ENCODE data around the gene PTGFRN. TPM values are rescaled to one million over a fixed set of nuclear protein-coding genes. Genes with fewer than 3 reads are reported as not detected.
A peak's percentile ranks its signal among the peaks of the same experiment; 100 is the strongest.

Gene PTGFRN
- total RNA-seq, 5 donors from 2014 or later (not counting 1 experiment from before 2014, with no cell fraction given), result 0.53 to 0.79 (median 0.63) TPM

DNA sequence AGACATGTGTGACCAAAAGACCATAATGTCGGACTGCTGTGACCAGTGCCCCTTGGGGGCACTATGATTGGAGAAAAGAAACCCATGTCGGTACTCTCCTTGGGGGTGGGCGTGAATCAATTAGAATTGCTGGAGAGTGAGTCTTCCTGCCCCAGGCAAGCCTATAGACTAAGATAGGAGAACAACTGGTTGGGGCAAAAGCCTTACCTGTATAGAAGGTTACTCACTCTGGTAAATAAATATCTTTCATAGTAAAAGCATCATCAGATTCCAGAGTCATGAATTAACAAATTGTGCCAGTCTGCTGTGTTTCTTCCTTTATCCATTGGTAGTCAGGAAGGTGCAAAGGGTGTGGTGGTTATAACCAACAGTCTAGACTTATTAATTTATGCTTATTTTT, 2.9 kb upstream of the PTGFRN start:
- H3K27me3 Mint-ChIP-seq, result peaks cover 0 to 2% of the 10 kb centered on the region in 2 donors
- H3K9me3 ChIP-seq, result no peaks in the 10 kb centered on the region
- H3K4me1 ChIP-seq (ENCODE audit: control insufficient read depth in 1 of 2, extremely low read depth in 1 of 2, insufficient read depth in 2 of 2, low read length in 2 of 2), result peaks cover 2 to 21% of the 10 kb centered on the region in 2 experiments
- no peak for DNase-seq
- no peaks in the 10 kb centered on the region for H3K9me3 Mint-ChIP-seq
- ATAC-seq (replicated peaks in 1 of 4), result no peak
- no peaks in the 10 kb centered on the region for H3K36me3 Mint-ChIP-seq
- peaks cover 0 to 16% of the 10 kb centered on the region in 2 experiments for H3K27me3 ChIP-seq (replicated peaks in 1 of 2; ENCODE audit: control insufficient read depth in 2 of 2, extremely low read depth in 1 of 2, insufficient read depth in 2 of 2, low read length in 1 of 2)
- WGBS (ENCODE audit: insufficient coverage), result 100% methylated on average over 1 of the region's 3 CpGs
- H3K27ac Mint-ChIP-seq, result no peak overlapping the region
- peaks cover 3 to 7% (median 3%) of the 10 kb centered on the region in 3 donors for H3K4me1 Mint-ChIP-seq
- H3K4me3 Mint-ChIP-seq, result no peak overlapping the region
- H3K27ac ChIP-seq (ENCODE audit: low read length), result no peak overlapping the region
- CTCF ChIA-PET, result no interaction called here
- no peak overlapping the region for H3K4me3 ChIP-seq (ENCODE audit: control insufficient read depth in 1 of 2, extremely low read depth in 1 of 2, low read length in 1 of 2)
- no peaks in the 10 kb centered on the region for H3K36me3 ChIP-seq (ENCODE audit: control insufficient read depth in 2 of 2, extremely low read depth in 1 of 2, insufficient read depth in 1 of 2, low read length in 1 of 2)
- POLR2A ChIA-PET, result no interaction called here

GRCh38 chr1:116907351-116907750, 2.4 kb upstream of the PTGFRN start:
- Histone ChIP-seq H3K36me3 (ENCODE audit: control insufficient read depth in 2 of 2, extremely low read depth in 1 of 2, insufficient read depth in 1 of 2, low read length in 1 of 2) (no peaks in the 10 kb centered on the region), H3K27ac (ENCODE audit: low read length) (no peak overlapping the region), H3K27me3 (replicated peaks in 1 of 2; ENCODE audit: control insufficient read depth in 2 of 2, extremely low read depth in 1 of 2, insufficient read depth in 2 of 2, low read length in 1 of 2) (peaks cover 0 to 16% of the 10 kb centered on the region in 2 experiments), H3K4me3 (ENCODE audit: control insufficient read depth in 1 of 2, extremely low read depth in 1 of 2, low read length in 1 of 2) (no peak overlapping the region), H3K9me3 (no peaks in the 10 kb centered on the region), H3K4me1 (ENCODE audit: control insufficient read depth in 1 of 2, extremely low read depth in 1 of 2, insufficient read depth in 2 of 2, low read length in 2 of 2) (peaks cover 4 to 21% of the 10 kb centered on the region in 2 experiments)
- H3K36me3 Mint-ChIP-seq, result no peaks in the 10 kb centered on the region
- H3K4me1 Mint-ChIP-seq, result peaks cover 3 to 7% (median 3%) of the 10 kb centered on the region in 3 donors
- no peak overlapping the region for H3K4me3 Mint-ChIP-seq
- H3K27me3 Mint-ChIP-seq, result peaks cover 0 to 2% of the 10 kb centered on the region in 2 donors
- no peak for DNase-seq
- H3K9me3 Mint-ChIP-seq, result no peaks in the 10 kb centered on the region
- 95% methylated on average over 3 of the region's 3 CpGs for WGBS (ENCODE audit: insufficient coverage)
- ATAC-seq (replicated peaks in 1 of 4), result no peak
- ChIA-PET POLR2A (no interaction called here), CTCF (no interaction called here)
- H3K27ac Mint-ChIP-seq, result no peak overlapping the region

GRCh38 chr1:116908266-116908665, 1.4 kb upstream of the PTGFRN start:
- CTCF ChIA-PET, result interaction anchor here in 1 of 2 donors (0.5 kb wide), 1 partner anchor 30 kb away, joined by 3 read pairs; no protein-coding TSS in a partner anchor

DNA sequence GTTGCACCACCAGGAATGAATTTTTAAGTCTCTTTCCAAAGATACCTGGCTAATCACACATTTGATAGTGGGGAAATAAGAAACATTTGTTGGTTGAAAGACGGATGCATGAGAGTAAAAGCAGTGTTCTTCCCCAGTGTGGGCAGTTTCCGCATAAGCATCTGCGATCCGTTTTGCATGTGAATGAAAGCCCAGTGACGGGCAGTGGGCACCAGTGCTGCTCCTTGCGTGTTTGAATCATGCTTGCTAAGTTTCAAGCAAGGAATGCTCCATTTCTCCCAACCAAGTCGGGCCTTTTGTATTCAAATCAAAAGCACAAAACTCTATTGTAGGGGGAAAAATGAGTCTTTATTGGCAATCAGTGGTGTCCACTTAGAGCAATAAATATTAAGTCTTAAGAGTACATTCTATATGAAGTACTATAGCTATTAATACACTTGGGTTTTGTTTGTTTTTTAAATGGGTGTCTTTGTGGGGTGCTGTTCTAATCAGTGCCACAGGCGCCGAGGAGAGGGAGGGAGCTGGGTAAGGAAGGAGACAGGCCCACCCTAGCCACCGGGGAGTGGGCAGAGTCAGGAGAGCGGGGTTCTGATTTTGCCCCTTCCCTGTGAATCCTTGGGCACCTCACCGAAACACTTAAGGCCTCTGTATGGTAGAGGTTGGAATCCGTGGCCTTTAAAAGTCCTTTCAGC, 750 bp upstream of the PTGFRN start:
- WGBS (ENCODE audit: insufficient coverage), result 99% methylated on average over 6 of the region's 13 CpGs
- Histone ChIP-seq H3K27me3 (replicated peaks in 1 of 2; ENCODE audit: control insufficient read depth in 2 of 2, extremely low read depth in 1 of 2, insufficient read depth in 2 of 2, low read length in 1 of 2) (peaks cover 0 to 16% of the 10 kb centered on the region in 2 experiments), H3K9me3 (no peaks in the 10 kb centered on the region), H3K4me3 (ENCODE audit: control insufficient read depth in 1 of 2, extremely low read depth in 1 of 2, low read length in 1 of 2) (no peak overlapping the region), H3K4me1 (ENCODE audit: control insufficient read depth in 1 of 2, extremely low read depth in 1 of 2, insufficient read depth in 2 of 2, low read length in 2 of 2) (peaks cover 7 to 21% of the 10 kb centered on the region in 2 experiments), H3K36me3 (ENCODE audit: control insufficient read depth in 2 of 2, extremely low read depth in 1 of 2, insufficient read depth in 1 of 2, low read length in 1 of 2) (no peaks in the 10 kb centered on the region), H3K27ac (ENCODE audit: low read length) (no peak overlapping the region)
- H3K27me3 Mint-ChIP-seq, result peaks cover 0 to 2% of the 10 kb centered on the region in 2 donors
- H3K9me3 Mint-ChIP-seq, result no peaks in the 10 kb centered on the region
- POLR2A ChIA-PET, result interaction anchor here in 1 of 2 donors (0.6 kb wide), 1 partner anchor 20 kb away, joined by 4 read pairs; no protein-coding TSS in a partner anchor
- peak overlapping the region in 1 of 2 donors; percentile 34 for H3K27ac Mint-ChIP-seq
- no peaks in the 10 kb centered on the region for H3K36me3 Mint-ChIP-seq
- CTCF ChIA-PET, result interaction anchor here in 1 of 2 donors (0.6 kb wide), 1 partner anchor 362 kb away, joined by 3 read pairs; no protein-coding TSS in a partner anchor
- H3K4me1 Mint-ChIP-seq, result peaks cover 3 to 7% (median 3%) of the 10 kb centered on the region in 3 donors
- ATAC-seq (replicated peaks in 1 of 4) (no peak), DNase-seq (no peak)
- peak overlapping the region in 2 of 3 donors; percentile 71 to 80 for H3K4me3 Mint-ChIP-seq

More at GRCh38 chr1:116908266-116908665, 1.4 kb upstream of the PTGFRN start:
- no peaks in the 10 kb centered on the region for H3K36me3 Mint-ChIP-seq
- Histone ChIP-seq H3K4me1 (ENCODE audit: control insufficient read depth in 1 of 2, extremely low read depth in 1 of 2, insufficient read depth in 2 of 2, low read length in 2 of 2) (peaks cover 4 to 21% of the 10 kb centered on the region in 2 experiments), H3K4me3 (ENCODE audit: control insufficient read depth in 1 of 2, extremely low read depth in 1 of 2, low read length in 1 of 2) (no peak overlapping the region), H3K27me3 (replicated peaks in 1 of 2; ENCODE audit: control insufficient read depth in 2 of 2, extremely low read depth in 1 of 2, insufficient read depth in 2 of 2, low read length in 1 of 2) (peaks cover 0 to 16% of the 10 kb centered on the region in 2 experiments), H3K36me3 (ENCODE audit: control insufficient read depth in 2 of 2, extremely low read depth in 1 of 2, insufficient read depth in 1 of 2, low read length in 1 of 2) (no peaks in the 10 kb centered on the region), H3K27ac (ENCODE audit: low read length) (no peak overlapping the region), H3K9me3 (no peaks in the 10 kb centered on the region)
- H3K4me1 Mint-ChIP-seq, result peaks cover 3 to 7% (median 3%) of the 10 kb centered on the region in 3 donors
- no peak for DNase-seq
- POLR2A ChIA-PET, result interaction anchor here in 1 of 2 donors (0.6 kb wide), 1 partner anchor 20 kb away, joined by 4 read pairs; no protein-coding TSS in a partner anchor
- peaks cover 0 to 2% of the 10 kb centered on the region in 2 donors for H3K27me3 Mint-ChIP-seq
- 97% methylated on average over 5 of the region's 9 CpGs for WGBS (ENCODE audit: insufficient coverage)
- ATAC-seq (replicated peaks in 1 of 4), result no peak
- no peak overlapping the region for H3K27ac Mint-ChIP-seq
- no peaks in the 10 kb centered on the region for H3K9me3 Mint-ChIP-seq
- peak overlapping the region in 1 of 3 donors; percentile 38 for H3K4me3 Mint-ChIP-seq

GRCh38 chr1:116910379-116911187, 867 bp downstream of the PTGFRN start:
- Mint-ChIP-seq H3K36me3 (no peaks in the 10 kb centered on the region), H3K9me3 (no peaks in the 10 kb centered on the region), H3K27ac (no peak overlapping the region), H3K4me1 (peaks cover 6 to 16% (median 12%) of the 10 kb centered on the region in 3 donors), H3K4me3 (no peak overlapping the region), H3K27me3 (peaks cover 0 to 2% of the 10 kb centered on the region in 2 donors)
- H3K36me3 ChIP-seq (ENCODE audit: control insufficient read depth in 2 of 2, extremely low read depth in 1 of 2, insufficient read depth in 1 of 2, low read length in 1 of 2), result no peaks in the 10 kb centered on the region
- peak; percentile 67 to 86 (median 76) for ATAC-seq (replicated peaks in 1 of 4)
- ChIA-PET POLR2A (no interaction called here), CTCF (no interaction called here)
- H3K27ac ChIP-seq (ENCODE audit: low read length), result no peak overlapping the region
- peak overlapping the region; percentile 56 to 67 for H3K4me3 ChIP-seq (ENCODE audit: control insufficient read depth in 1 of 2, extremely low read depth in 1 of 2, low read length in 1 of 2)
- H3K9me3 ChIP-seq, result no peaks in the 10 kb centered on the region
- peak in 33 of 35 experiments; percentile 3 to 57 (median 28) for DNase-seq
- H3K4me1 ChIP-seq (ENCODE audit: control insufficient read depth in 1 of 2, extremely low read depth in 1 of 2, insufficient read depth in 2 of 2, low read length in 2 of 2), result peaks cover 14 to 25% of the 10 kb centered on the region in 2 experiments
- H3K27me3 ChIP-seq (replicated peaks in 1 of 2; ENCODE audit: control insufficient read depth in 2 of 2, extremely low read depth in 1 of 2, insufficient read depth in 2 of 2, low read length in 1 of 2), result peaks cover 0 to 16% of the 10 kb centered on the region in 2 experiments
- 8% methylated on average over 61 of the region's 64 CpGs for WGBS (ENCODE audit: insufficient coverage)

GRCh38 chr1:116911188-116911553, 1.5 kb downstream of the PTGFRN start:
- CTCF ChIA-PET, result no interaction called here
- no peak overlapping the region for H3K27ac ChIP-seq (ENCODE audit: low read length)
- H3K36me3 Mint-ChIP-seq, result no peaks in the 10 kb centered on the region
- peaks cover 19 to 25% of the 10 kb centered on the region in 2 experiments for H3K4me1 ChIP-seq (ENCODE audit: control insufficient read depth in 1 of 2, extremely low read depth in 1 of 2, insufficient read depth in 2 of 2, low read length in 2 of 2)
- H3K4me3 ChIP-seq (ENCODE audit: control insufficient read depth in 1 of 2, extremely low read depth in 1 of 2, low read length in 1 of 2), result peak overlapping the region in 1 of 2 donors; percentile 67
- DNase-seq, result no peak
- WGBS (ENCODE audit: insufficient coverage), result 95% methylated on average over 6 of the region's 6 CpGs
- H3K4me3 Mint-ChIP-seq, result no peak overlapping the region
- POLR2A ChIA-PET, result interaction anchor here in 1 of 2 donors (0.6 kb wide), 1 partner anchor 99 kb away, joined by 3 read pairs; no protein-coding TSS in a partner anchor
- H3K4me1 Mint-ChIP-seq, result peaks cover 6 to 21% (median 18%) of the 10 kb centered on the region in 3 donors
- no peak overlapping the region for H3K27ac Mint-ChIP-seq
- no peaks in the 10 kb centered on the region for H3K36me3 ChIP-seq (ENCODE audit: control insufficient read depth in 2 of 2, extremely low read depth in 1 of 2, insufficient read depth in 1 of 2, low read length in 1 of 2)
- H3K9me3 Mint-ChIP-seq, result no peaks in the 10 kb centered on the region
- H3K27me3 ChIP-seq (replicated peaks in 1 of 2; ENCODE audit: control insufficient read depth in 2 of 2, extremely low read depth in 1 of 2, insufficient read depth in 2 of 2, low read length in 1 of 2), result peaks cover 0 to 16% of the 10 kb centered on the region in 2 experiments
- H3K9me3 ChIP-seq, result no peaks in the 10 kb centered on the region
- H3K27me3 Mint-ChIP-seq, result peaks cover 0 to 2% of the 10 kb centered on the region in 2 donors
- ATAC-seq (replicated peaks in 1 of 4), result no peak

Measured in T-cell (primary cell).